Breast epithelium (tissue), 4 donors: ENCODE measurements around the gene LRRC3B. TPM values are rescaled to one million over a fixed set of nuclear protein-coding genes. Genes with fewer than 3 reads are reported as not detected.

Experiments
- DNase-seq, 2 donors: peaks; one replicate each; pipeline ENCODE4 v3.0.0-alpha.2; 2019; ENCODE audit warnings: low spot score in 2 of 2
- H3K27ac ChIP-seq, 2 donors: fragments of 200-600 bp; sonication (generic) in 1 of 2; one replicate each; pipeline ENCODE4 v1.5.1; 2016 to 2019; ENCODE audit warnings: mild to moderate bottlenecking in 1 of 2
- H3K27me3 ChIP-seq, 2 donors: fragments of 200-600 bp; sonication (generic) in 1 of 2; one replicate each; pipeline versions ENCODE4 v1.5.1 to v1.6.0; 2017 to 2019; ENCODE audit warnings: control low read depth in 1 of 2, mild to moderate bottlenecking in 1 of 2
- H3K36me3 ChIP-seq: fragments of 200-600 bp; one replicate; pipeline ENCODE4 v1.5.1; 2019
- H3K4me1 ChIP-seq, 2 donors: fragments of 200-600 bp; sonication (generic); one replicate each; pipeline ENCODE4 v1.5.1; 2016 to 2019; ENCODE audit warnings: control low read depth in 1 of 2
- H3K4me3 ChIP-seq, 3 donors: fragments of 200-600 bp; sonication (generic); 1 replicate in 2 of 3; 2 replicates in 1 of 3; pipeline ENCODE4 v1.5.1; 2016 to 2019; ENCODE audit warnings: mild to moderate bottlenecking in 3 of 3, moderate library complexity in 2 of 3
- H3K9me3 ChIP-seq, 2 donors: fragments of 200-600 bp; sonication (generic) in 1 of 2; one replicate each; pipeline ENCODE4 v1.5.1; 2016 to 2019; ENCODE audit warnings: control low read depth in 1 of 2
- POLR2A ChIP-seq: fragments of 450-650 bp; IDR thresholded peaks from one replicate; pipeline ENCODE4 v1.6.1; 2016; ENCODE audit warnings: antibody characterized with exemption, mild to moderate bottlenecking, moderate library complexity
- POLR2AphosphoS5 ChIP-seq, 3 donors: sonication (generic); formaldehyde crosslinking; IDR thresholded peaks; one replicate each; pipeline ENCODE4 v1.6.1; 2017; ENCODE audit warnings: antibody characterized with exemption in 3 of 3
- intact Hi-C: fragments of 100-400 bp; cut with DNase I; formaldehyde crosslinking; loops from one replicate; pipeline ENCODE4 v1.15.1; 2023; ENCODE audit warnings: low total_unique reads
- total RNA-seq, 3 donors: library from RNA; depleted of rRNA; stranded (reverse); fragments of >200 nt; gene quantifications; one replicate each; pipeline ENCODE4 v1.1.0, GENCODE V29; 2016
- TF ChIP-seq, protein P1 (sequence below), 3 donors: fragments of 450-650 bp; IDR thresholded peaks; one replicate each; pipeline ENCODE4 v1.5.1; 2016 to 2017; ENCODE audit warnings: antibody characterized with exemption in 3 of 3, mild to moderate bottlenecking in 3 of 3, moderate library complexity in 3 of 3

The LRRC3B gene
- total RNA-seq, 3 donors from 2014 or later: 0.66 to 1.2 TPM; not detected in 1

DNA sequence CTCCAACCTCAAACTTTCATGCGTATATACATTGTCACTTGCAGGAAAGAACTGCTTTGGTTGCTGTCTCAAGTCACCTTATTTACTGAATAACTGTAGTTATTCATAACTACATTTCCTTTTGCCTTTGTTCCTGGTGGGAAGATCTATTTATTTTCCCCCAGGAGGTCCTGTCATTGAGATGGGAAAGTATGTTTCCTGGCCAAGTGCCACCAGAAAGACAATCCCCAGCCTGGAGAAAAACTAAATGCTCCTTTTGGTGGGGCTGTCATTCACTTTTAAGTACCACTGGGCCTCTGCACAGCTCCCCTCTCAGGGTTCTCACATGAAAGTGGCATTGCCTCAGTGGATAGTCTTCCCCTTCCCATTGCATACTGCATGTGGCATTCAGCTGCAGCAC, 59.8 kb downstream of the LRRC3B start:
- intact Hi-C loops: no loop called here
- no peak for DNase-seq
- no peak overlapping the region for H3K27ac ChIP-seq
- H3K9me3 ChIP-seq: no peaks in the 10 kb centered on the region
- TF ChIP-seq POLR2AphosphoS5 (IDR thresholded peaks at IDR 0.05): no peak
- TF ChIP-seq, protein P1, sequence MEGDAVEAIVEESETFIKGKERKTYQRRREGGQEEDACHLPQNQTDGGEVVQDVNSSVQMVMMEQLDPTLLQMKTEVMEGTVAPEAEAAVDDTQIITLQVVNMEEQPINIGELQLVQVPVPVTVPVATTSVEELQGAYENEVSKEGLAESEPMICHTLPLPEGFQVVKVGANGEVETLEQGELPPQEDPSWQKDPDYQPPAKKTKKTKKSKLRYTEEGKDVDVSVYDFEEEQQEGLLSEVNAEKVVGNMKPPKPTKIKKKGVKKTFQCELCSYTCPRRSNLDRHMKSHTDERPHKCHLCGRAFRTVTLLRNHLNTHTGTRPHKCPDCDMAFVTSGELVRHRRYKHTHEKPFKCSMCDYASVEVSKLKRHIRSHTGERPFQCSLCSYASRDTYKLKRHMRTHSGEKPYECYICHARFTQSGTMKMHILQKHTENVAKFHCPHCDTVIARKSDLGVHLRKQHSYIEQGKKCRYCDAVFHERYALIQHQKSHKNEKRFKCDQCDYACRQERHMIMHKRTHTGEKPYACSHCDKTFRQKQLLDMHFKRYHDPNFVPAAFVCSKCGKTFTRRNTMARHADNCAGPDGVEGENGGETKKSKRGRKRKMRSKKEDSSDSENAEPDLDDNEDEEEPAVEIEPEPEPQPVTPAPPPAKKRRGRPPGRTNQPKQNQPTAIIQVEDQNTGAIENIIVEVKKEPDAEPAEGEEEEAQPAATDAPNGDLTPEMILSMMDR (IDR thresholded peaks at IDR 0.05): no peak
- TF ChIP-seq POLR2A: no peak
- no peak overlapping the region for H3K4me3 ChIP-seq
- no peaks in the 10 kb centered on the region for H3K36me3 ChIP-seq
- no peaks in the 10 kb centered on the region for H3K27me3 ChIP-seq
- H3K4me1 ChIP-seq: no peaks in the 10 kb centered on the region

DNA sequence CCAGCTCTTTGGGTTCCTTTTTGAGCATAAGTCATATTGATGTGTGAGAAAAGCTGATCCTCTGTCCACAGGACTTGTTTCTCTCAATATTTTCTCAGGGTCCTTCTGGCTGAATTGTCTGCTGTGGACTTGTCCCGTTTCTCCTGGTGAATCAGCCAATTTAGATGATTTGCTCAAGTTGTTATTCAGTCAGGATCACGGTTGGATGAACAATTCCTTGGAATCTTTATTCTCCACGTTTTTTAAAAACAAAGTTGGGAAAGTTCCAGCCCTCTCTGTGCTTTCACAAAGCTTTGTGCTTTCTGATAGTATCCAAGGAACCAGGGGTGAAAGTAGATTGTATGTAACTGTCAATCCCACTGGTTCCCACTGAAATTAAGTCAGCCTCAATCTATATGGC, 61.3 kb downstream of the LRRC3B start:
- Histone ChIP-seq H3K9me3 (no peaks in the 10 kb centered on the region), H3K27ac (no peak overlapping the region), H3K27me3 (no peaks in the 10 kb centered on the region), H3K36me3 (no peaks in the 10 kb centered on the region), H3K4me3 (no peak overlapping the region), H3K4me1 (no peaks in the 10 kb centered on the region)
- intact Hi-C loops: no loop called here
- no peak for DNase-seq
- no peak for TF ChIP-seq POLR2AphosphoS5 (IDR thresholded peaks at IDR 0.05)

DNA sequence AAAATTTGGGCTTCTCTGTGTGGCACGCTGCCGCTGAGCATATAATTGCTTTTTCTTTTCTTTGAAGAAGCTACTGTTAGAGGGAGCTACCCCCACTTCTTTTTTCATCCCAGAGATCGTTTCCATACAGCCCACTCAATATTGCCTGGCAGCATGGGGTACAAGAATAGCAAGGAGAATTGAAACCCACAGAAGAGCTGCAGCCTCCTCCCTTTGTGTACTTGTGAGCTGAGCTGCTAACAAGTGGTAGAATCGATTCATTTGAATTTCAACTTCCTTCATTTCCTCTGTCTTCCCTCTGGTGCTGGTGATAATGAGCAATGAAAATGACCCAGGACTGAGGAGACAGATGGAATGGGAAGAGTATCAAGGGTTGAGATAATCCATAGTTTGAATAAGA, 64.9 kb downstream of the LRRC3B start:
- TF ChIP-seq POLR2AphosphoS5 (IDR thresholded peaks at IDR 0.05) (no peak), POLR2A (no peak)
- TF ChIP-seq, protein P1 (IDR thresholded peaks at IDR 0.05): no peak
- no peaks in the 10 kb centered on the region for H3K27me3 ChIP-seq
- intact Hi-C loops: no loop called here
- DNase-seq: no peak
- no peaks in the 10 kb centered on the region for H3K9me3 ChIP-seq
- H3K4me1 ChIP-seq: no peaks in the 10 kb centered on the region
- no peak overlapping the region for H3K27ac ChIP-seq
- no peak overlapping the region for H3K4me3 ChIP-seq
- no peaks in the 10 kb centered on the region for H3K36me3 ChIP-seq

DNA sequence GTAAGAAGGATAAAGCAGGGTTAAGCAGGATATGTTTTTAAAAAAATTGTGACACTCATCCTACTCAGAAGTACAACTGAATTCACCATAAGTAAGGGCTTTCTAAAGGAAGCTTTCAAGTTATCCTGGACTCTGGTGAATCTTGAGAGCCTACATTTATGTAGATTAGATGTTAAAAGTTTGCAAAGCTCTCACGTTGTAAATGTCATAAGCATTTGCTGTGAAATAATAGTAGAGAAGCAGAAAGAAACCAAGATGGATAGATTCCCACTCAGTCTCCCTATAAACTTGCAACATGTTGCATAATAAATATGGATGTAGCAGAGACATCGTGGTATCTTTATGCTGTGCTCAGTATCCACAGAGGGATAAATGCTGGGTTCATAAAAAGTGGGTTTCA, 77.0 kb downstream of the LRRC3B start:
- no peaks in the 10 kb centered on the region for H3K27me3 ChIP-seq
- TF ChIP-seq POLR2AphosphoS5 (IDR thresholded peaks at IDR 0.05): no peak
- intact Hi-C loops: no loop called here
- no peak for DNase-seq
- no peaks in the 10 kb centered on the region for H3K36me3 ChIP-seq
- no peaks in the 10 kb centered on the region for H3K9me3 ChIP-seq
- no peak overlapping the region for H3K27ac ChIP-seq
- no peaks in the 10 kb centered on the region for H3K4me1 ChIP-seq
- H3K4me3 ChIP-seq: no peak overlapping the region

DNA sequence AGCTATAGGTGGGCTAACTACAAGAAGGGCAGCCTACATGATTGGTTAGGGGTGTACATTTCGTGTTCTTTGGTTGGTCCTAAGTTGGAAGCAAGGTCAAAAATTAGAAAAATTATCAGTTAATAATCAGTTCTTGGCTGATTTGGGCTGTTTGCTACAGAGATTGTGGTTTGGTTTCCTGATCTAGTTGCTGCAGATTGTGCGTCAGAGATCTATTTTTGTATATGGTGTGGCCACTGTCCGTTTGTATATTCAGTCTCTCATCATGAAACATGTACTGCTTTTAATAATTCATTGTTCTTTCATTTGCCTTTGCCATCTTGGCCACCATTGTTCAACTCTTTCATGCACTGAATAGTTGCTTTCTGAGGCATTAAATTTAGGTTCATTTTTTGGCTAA, 80.9 kb downstream of the LRRC3B start:
- Histone ChIP-seq H3K36me3 (no peaks in the 10 kb centered on the region), H3K4me1 (no peaks in the 10 kb centered on the region), H3K27ac (no peak overlapping the region), H3K9me3 (no peaks in the 10 kb centered on the region), H3K4me3 (no peak overlapping the region), H3K27me3 (no peaks in the 10 kb centered on the region)
- intact Hi-C loops: no loop called here
- DNase-seq: no peak
- TF ChIP-seq POLR2A: no peak
- TF ChIP-seq, protein P1 (IDR thresholded peaks at IDR 0.05): no peak
- no peak for TF ChIP-seq POLR2AphosphoS5 (IDR thresholded peaks at IDR 0.05)

DNA sequence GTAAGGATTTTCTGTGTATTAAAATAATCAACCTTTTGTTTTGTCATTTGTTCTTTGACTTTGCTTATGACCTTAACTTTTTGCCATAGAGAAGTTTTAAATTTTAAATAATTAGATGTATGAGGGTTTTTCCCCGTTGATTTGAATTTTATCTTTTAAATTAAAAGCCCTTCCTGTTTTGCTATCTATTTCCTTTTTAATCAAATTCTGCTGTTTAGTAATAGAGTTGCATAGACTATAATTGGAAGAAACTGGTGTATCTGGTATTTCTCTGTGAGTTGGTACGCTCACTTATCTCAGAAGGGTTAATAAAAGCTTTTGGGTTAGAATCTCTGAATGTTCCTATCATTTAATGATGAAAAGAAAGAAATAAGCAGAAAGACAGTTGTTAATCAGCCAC, 82.2 kb downstream of the LRRC3B start:
- Histone ChIP-seq H3K4me3 (no peak overlapping the region), H3K27me3 (no peaks in the 10 kb centered on the region), H3K9me3 (no peaks in the 10 kb centered on the region), H3K27ac (no peak overlapping the region), H3K36me3 (no peaks in the 10 kb centered on the region), H3K4me1 (no peaks in the 10 kb centered on the region)
- intact Hi-C loops: no loop called here
- no peak for DNase-seq
- TF ChIP-seq POLR2A (no peak), POLR2AphosphoS5 (IDR thresholded peaks at IDR 0.05) (no peak)
- TF ChIP-seq, protein P1 (IDR thresholded peaks at IDR 0.05): no peak
